ENCODE data around the gene ERFE. TPM values are rescaled to one million over a fixed set of nuclear protein-coding genes. Genes with fewer than 3 reads are reported as not detected.

ERFE gene
- total RNA-seq, 1 experiment from 2014 or later: 11.2 TPM

DNA sequence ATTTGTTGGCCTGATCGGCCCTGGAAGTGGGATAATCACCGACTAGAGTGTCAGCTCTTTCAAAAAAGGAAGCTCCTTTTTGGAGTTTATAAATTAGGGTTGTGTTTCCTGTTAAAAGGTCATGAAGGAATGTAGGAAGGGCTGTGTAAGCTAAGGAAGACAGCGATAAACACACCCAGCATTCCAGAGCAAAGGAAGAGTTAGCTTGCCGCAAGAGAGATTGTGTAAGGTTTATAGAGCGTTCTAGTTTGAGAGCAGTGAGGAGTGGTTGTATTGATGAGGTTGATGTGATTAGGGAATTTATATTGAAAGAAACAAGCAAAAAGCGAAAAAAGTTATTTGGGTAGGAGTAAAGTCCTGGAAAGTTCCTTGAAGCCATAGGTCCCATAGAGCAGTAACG, 48.2 kb downstream of the ERFE start:
- DNase-seq: no peak
- Histone ChIP-seq H3K27me3 (ENCODE audit: control insufficient read depth, insufficient read depth, low read length) (peaks cover 2% of the 10 kb centered on the region; the same call in 1 of the 2 replicates), H3K36me3 (replicated peaks; ENCODE audit: control insufficient read depth, insufficient read depth, low read length) (no peaks in the 10 kb centered on the region), H3K4me3 (ENCODE audit: insufficient read depth, low read depth, low read length) (no peak overlapping the region)

DNA sequence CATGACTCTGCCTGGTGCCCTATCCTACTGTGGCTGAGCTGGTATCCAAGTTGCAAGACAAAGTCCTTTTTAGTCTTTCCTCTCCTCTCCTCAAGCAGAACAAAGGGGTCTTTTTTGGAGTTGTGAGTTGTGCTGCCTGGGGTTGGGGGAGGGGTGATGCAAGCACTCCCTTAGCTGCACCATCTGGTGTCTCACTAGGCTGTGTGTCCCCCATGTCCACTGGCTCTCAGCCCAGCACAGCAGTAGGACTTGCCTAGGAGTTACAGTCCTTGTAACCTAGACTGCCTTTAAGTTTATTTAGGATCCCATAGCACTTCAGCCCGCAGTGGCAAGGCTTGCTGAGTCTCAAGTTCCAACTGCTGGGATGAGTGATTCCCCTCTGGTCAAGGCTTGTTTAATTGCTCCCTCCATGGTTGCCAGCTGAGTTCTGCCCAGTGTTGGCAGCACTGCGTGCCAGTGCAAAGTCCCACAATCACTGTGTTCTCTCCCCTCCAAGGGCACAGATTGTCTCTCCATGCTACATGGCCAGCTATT, 57.9 kb downstream of the ERFE start:
- Histone ChIP-seq H3K36me3 (replicated peaks; ENCODE audit: control insufficient read depth, insufficient read depth, low read length) (no peaks in the 10 kb centered on the region), H3K4me3 (ENCODE audit: insufficient read depth, low read depth, low read length) (no peak overlapping the region), H3K27me3 (ENCODE audit: control insufficient read depth, insufficient read depth, low read length) (no peaks in the 10 kb centered on the region)
- DNase-seq: no peak

Other genes starting within 250 kb of the ERFE start
- 36.9 and 54.8 TPM in 2 replicates for gene UBE2F, start 192.0 kb upstream of the ERFE start, total RNA-seq (2014; rRNA removed; shearing (Covaris generic))
- gene SCLY, start 98.0 kb upstream of the ERFE start, total RNA-seq (2014; rRNA removed; shearing (Covaris generic)): 50.6 and 53.0 TPM in 2 replicates
- gene ESPNL, start 58.6 kb upstream of the ERFE start, total RNA-seq (2014; rRNA removed; shearing (Covaris generic)): 0.81 and 1.5 TPM in 2 replicates
- gene KLHL30, start 20.3 kb upstream of the ERFE start, total RNA-seq (2014; rRNA removed; shearing (Covaris generic)): 0.04 and 0.10 TPM in 2 replicates
- 12.8 and 18.5 TPM in 2 replicates for gene ILKAP, start 44.7 kb downstream of the ERFE start, total RNA-seq (2014; rRNA removed; shearing (Covaris generic))
- gene HES6, start 81.1 kb downstream of the ERFE start, total RNA-seq (2014; rRNA removed; shearing (Covaris generic)): 52.2 and 67.4 TPM in 2 replicates
- 3.6 and 4.8 TPM in 2 replicates for gene PER2, start 129.6 kb downstream of the ERFE start, total RNA-seq (2014; rRNA removed; shearing (Covaris generic))
- gene TRAF3IP1, start 161.5 kb downstream of the ERFE start, total RNA-seq (2014; rRNA removed; shearing (Covaris generic)): 3.9 and 9.5 TPM in 2 replicates

Data from H7 (cell line).